Bronchial epithelial cell (primary cell): ENCODE data around the gene MRPL11. TPM values are rescaled to one million over a fixed set of nuclear protein-coding genes. Genes with fewer than 3 reads are reported as not detected.

Experiments
- DNase-seq: peaks from one replicate; pipeline ENCODE4 v3.0.0-alpha.2; 2010; ENCODE audit warnings: low read depth
- FAIRE-seq: peaks from 2 replicates; lab custom pipeline; 2011; peaks lifted over from hg19 to GRCh38; lab: Jason Lieb, UNC
- H3K27me3 ChIP-seq: 2 replicates; pipeline ENCODE4 v1.5.1; 2011; ENCODE audit warnings: low read length; ENCODE audit not compliant: control insufficient read depth, insufficient read depth
- H3K36me3 ChIP-seq: 2 replicates; pipeline ENCODE4 v1.5.1; 2011; ENCODE audit warnings: low read length; ENCODE audit not compliant: control insufficient read depth, insufficient read depth
- H3K4me3 ChIP-seq: 2 replicates; pipeline ENCODE4 v1.5.1; 2011; ENCODE audit warnings: mild to moderate bottlenecking, low read depth, low read length, control low read depth
- CTCF ChIP-seq: IDR thresholded peaks from 2 replicates; pipeline ENCODE4 v1.5.1; 2011; ENCODE audit warnings: mild to moderate bottlenecking, moderate library complexity, low read length, control low read depth, inconsistent platforms; ENCODE audit not compliant: insufficient read depth, severe bottlenecking
- total RNA-seq: library from RNA; depleted of rRNA; stranded (reverse); fragments of >200 nt; gene quantifications from 2 replicates; pipeline ENCODE4 v1.2.1, GENCODE V29; 2014

Gene MRPL11
- total RNA-seq, 1 donor from 2014 or later = 43.7 TPM

DNA sequence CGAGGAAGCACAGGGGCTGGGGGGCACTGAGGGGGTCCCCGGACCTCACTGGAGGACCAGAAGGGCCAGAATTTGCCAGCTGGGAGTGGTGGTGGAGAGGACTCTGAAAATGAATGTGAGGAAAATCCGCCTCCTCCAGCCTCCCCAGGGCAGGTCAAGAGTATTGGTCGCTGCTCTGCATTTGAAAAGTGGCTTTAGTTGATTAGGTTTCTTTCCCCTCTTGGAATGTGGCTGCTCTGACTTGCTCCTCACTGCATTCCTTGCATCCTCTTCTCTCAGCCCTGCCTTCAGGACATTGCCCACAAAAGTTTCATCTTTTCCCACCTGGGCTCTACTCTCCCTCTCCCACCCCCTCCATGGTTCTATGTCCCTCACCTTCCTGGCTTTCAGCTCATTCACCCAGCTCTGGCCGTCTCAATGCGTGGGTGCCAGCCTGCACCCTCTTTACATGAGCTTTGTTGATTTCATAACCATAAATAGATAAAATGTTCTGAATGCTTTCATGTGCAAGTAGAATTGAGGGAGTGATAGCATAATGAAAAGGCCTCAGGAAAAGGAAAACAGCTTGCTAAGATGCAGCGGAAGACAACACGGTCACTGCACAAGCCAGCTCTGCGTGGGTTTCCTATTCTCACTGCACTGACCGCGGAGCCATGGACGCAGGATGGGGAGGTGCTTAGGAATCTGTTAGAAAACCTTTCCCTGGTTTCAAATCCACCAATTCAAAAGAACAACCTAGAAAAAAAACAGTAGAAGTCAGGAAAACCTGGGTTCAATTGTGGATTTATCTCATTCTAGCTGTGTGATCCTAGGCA is 24.3 kb downstream of the MRPL11 start:
- Histone ChIP-seq H3K4me3 (no peak overlapping the region), H3K27me3 (peaks cover 16% of the 10 kb centered on the region), H3K36me3 (no peaks in the 10 kb centered on the region)
- DNase-seq (no peak), FAIRE-seq (no peak)
- TF ChIP-seq CTCF = no peak

- Histone ChIP-seq H3K4me3 (no peak overlapping the region), H3K36me3 (no peaks in the 10 kb centered on the region), H3K27me3 (peaks cover 12% of the 10 kb centered on the region)
- FAIRE-seq = no peak
- DNase-seq = no peak
- no peak for TF ChIP-seq CTCF
These were observed 25.5 kb downstream of the MRPL11 start for GRCh38 chr11:66413167-66413566.

- FAIRE-seq = no peak
- TF ChIP-seq CTCF = no peak
- no peak for DNase-seq
- H3K4me3 ChIP-seq = no peak overlapping the region
- peaks cover 15% of the 10 kb centered on the region for H3K27me3 ChIP-seq
- H3K36me3 ChIP-seq = no peaks in the 10 kb centered on the region
These were observed 26.5 kb downstream of the MRPL11 start for GRCh38 chr11:66412110-66412509.

GRCh38 chr11:66411323-66411722 is 27.3 kb downstream of the MRPL11 start:
- DNase-seq = no peak
- no peaks in the 10 kb centered on the region for H3K36me3 ChIP-seq
- H3K4me3 ChIP-seq = no peak overlapping the region
- no peak for FAIRE-seq
- TF ChIP-seq CTCF = no peak
- peaks cover 15% of the 10 kb centered on the region for H3K27me3 ChIP-seq

DNA sequence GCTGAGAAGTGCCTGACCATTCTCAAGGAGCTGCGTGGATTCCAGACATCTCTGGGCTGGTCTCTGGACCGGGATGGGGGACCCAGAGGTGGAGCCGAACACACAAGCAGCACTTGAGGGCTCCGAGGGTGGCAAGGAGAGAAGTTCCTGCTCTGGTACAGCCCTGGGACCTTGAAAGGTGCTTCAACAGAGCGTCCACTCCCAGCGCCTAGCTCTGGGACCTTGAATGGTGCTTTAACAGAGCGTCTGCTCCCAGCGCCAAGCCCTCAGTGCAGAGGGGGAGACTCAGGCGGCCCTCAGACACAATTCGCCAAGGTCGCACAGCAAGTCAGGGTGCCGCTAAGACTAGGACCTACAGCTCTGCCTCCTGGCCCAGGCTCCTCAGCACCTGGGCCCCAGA is 28.5 kb downstream of the MRPL11 start:
- H3K36me3 ChIP-seq = no peaks in the 10 kb centered on the region
- TF ChIP-seq CTCF = no peak
- DNase-seq = no peak
- no peak for FAIRE-seq
- peaks cover 17% of the 10 kb centered on the region for H3K27me3 ChIP-seq
- H3K4me3 ChIP-seq = no peak overlapping the region
